ENCODE measurements around the gene NTM.

The NTM gene

DNA sequence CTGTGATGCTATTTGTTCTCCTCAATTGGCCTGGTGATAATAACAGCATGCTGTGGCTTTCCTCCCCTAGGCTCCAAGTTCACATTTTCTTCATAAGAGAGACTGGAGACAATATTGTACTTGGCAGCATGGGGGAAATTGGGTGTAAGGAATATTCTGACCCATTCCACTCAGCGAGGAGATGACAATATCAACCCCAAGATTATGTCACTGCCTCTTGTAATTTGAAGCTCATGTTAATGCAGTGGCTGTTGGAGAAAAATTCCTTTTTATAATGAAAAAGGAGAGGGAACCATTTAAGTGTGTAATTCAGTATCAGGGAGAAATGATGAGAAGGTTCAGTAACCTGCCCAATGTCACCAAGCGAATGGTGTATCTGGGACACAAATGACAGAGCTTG, 665.8 kb downstream of the NTM start:
- H3K27ac ChIP-seq (ENCODE audit: poor library complexity, severe bottlenecking): no peak overlapping the region
- DNase-seq (ENCODE audit: low spot score) (no peak), ATAC-seq (ENCODE audit: low read depth) (no peak)
- H3K9me3 ChIP-seq (ENCODE audit: severe bottlenecking): peaks cover 2% of the 10 kb centered on the region
- H3K4me3 ChIP-seq (ENCODE audit: severe bottlenecking): no peak overlapping the region
- no peaks in the 10 kb centered on the region for H3K27me3 ChIP-seq (ENCODE audit: insufficient read depth, poor library complexity, severe bottlenecking)
- peaks cover 10% of the 10 kb centered on the region for H3K4me1 ChIP-seq (ENCODE audit: insufficient read depth, poor library complexity, severe bottlenecking)
- no peak for TF ChIP-seq CTCF (IDR thresholded peaks at IDR 0.05; ENCODE audit: poor library complexity, severe bottlenecking)
- no peaks in the 10 kb centered on the region for H3K36me3 ChIP-seq (ENCODE audit: low read depth)

GRCh38 chr11:132036746-132037466, 666.5 kb downstream of the NTM start:
- Histone ChIP-seq H3K4me3 (ENCODE audit: severe bottlenecking) (no peak overlapping the region), H3K9me3 (ENCODE audit: severe bottlenecking) (peaks cover 2% of the 10 kb centered on the region), H3K36me3 (ENCODE audit: low read depth) (no peaks in the 10 kb centered on the region), H3K4me1 (ENCODE audit: insufficient read depth, poor library complexity, severe bottlenecking) (peaks cover 10% of the 10 kb centered on the region), H3K27me3 (ENCODE audit: insufficient read depth, poor library complexity, severe bottlenecking) (no peaks in the 10 kb centered on the region), H3K27ac (ENCODE audit: poor library complexity, severe bottlenecking) (no peak overlapping the region)
- no peak for ATAC-seq (ENCODE audit: low read depth)
- no peak for DNase-seq (ENCODE audit: low spot score)
- no peak for TF ChIP-seq CTCF (IDR thresholded peaks at IDR 0.05; ENCODE audit: poor library complexity, severe bottlenecking)

DNA sequence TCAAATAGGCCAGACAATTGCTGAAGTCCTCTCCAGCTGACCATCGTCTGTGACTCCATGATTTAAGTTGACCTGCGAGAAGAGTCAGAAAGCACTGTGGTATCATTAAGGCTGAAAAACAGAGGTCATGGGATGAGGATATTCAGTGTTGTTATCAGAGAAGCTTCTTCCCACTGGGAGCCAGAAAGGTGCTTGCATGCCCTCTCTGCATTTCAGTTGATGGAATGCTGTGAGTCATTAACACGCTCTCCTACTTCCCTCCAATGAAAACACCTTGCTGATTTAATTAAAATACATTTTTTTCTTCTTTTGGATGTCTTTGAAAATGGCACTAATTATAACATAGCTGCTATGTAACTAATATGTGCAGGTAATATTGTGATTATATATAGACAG, 667.0 kb downstream of the NTM start:
- H3K4me3 ChIP-seq (ENCODE audit: severe bottlenecking): no peak overlapping the region
- no peak overlapping the region for H3K27ac ChIP-seq (ENCODE audit: poor library complexity, severe bottlenecking)
- H3K9me3 ChIP-seq (ENCODE audit: severe bottlenecking): no peaks in the 10 kb centered on the region
- TF ChIP-seq CTCF (IDR thresholded peaks at IDR 0.05; ENCODE audit: poor library complexity, severe bottlenecking): no peak
- peaks cover 9% of the 10 kb centered on the region for H3K4me1 ChIP-seq (ENCODE audit: insufficient read depth, poor library complexity, severe bottlenecking)
- H3K27me3 ChIP-seq (ENCODE audit: insufficient read depth, poor library complexity, severe bottlenecking): no peaks in the 10 kb centered on the region
- DNase-seq (ENCODE audit: low spot score): no peak
- ATAC-seq (ENCODE audit: low read depth): no peak
- no peaks in the 10 kb centered on the region for H3K36me3 ChIP-seq (ENCODE audit: low read depth)

DNA sequence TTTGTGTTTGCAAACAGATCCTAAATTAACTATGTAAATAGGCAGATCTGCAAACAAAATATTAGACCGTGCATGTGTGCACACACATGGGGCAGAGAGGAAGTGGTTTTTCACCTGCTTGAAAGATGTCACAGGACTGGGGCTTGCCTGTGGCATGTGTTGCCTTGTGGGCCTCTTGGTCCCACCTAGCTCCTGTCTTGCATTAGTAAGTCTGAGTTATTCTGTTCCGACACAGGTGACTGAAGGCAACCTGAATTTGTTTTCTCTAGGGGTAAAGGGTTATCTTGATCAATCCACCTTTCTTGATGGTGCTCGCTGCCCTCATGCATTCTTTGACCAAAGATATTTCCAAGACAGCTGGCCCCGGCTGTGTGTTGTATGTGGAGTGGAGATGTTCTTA, 667.5 kb downstream of the NTM start:
- DNase-seq (ENCODE audit: low spot score) (no peak), ATAC-seq (ENCODE audit: low read depth) (no peak)
- H3K9me3 ChIP-seq (ENCODE audit: severe bottlenecking): no peaks in the 10 kb centered on the region
- peaks cover 4% of the 10 kb centered on the region for H3K4me1 ChIP-seq (ENCODE audit: insufficient read depth, poor library complexity, severe bottlenecking)
- TF ChIP-seq CTCF (IDR thresholded peaks at IDR 0.05; ENCODE audit: poor library complexity, severe bottlenecking): no peak
- H3K27ac ChIP-seq (ENCODE audit: poor library complexity, severe bottlenecking): no peak overlapping the region
- H3K36me3 ChIP-seq (ENCODE audit: low read depth): no peaks in the 10 kb centered on the region
- no peak overlapping the region for H3K4me3 ChIP-seq (ENCODE audit: severe bottlenecking)
- H3K27me3 ChIP-seq (ENCODE audit: insufficient read depth, poor library complexity, severe bottlenecking): no peaks in the 10 kb centered on the region

- no peaks in the 10 kb centered on the region for H3K9me3 ChIP-seq (ENCODE audit: severe bottlenecking)
- H3K4me1 ChIP-seq (ENCODE audit: insufficient read depth, poor library complexity, severe bottlenecking): peaks cover 4% of the 10 kb centered on the region
These were observed 669.1 kb downstream of the NTM start for GRCh38 chr11:132039521-132039920.

More at GRCh38 chr11:132039521-132039920, 669.1 kb downstream of the NTM start:
- no peak overlapping the region for H3K4me3 ChIP-seq (ENCODE audit: severe bottlenecking)
- no peak for TF ChIP-seq CTCF (IDR thresholded peaks at IDR 0.05; ENCODE audit: poor library complexity, severe bottlenecking)
- H3K27me3 ChIP-seq (ENCODE audit: insufficient read depth, poor library complexity, severe bottlenecking): no peaks in the 10 kb centered on the region
- H3K27ac ChIP-seq (ENCODE audit: poor library complexity, severe bottlenecking): no peak overlapping the region
- ATAC-seq (ENCODE audit: low read depth): no peak
- H3K36me3 ChIP-seq (ENCODE audit: low read depth): no peaks in the 10 kb centered on the region
- DNase-seq (ENCODE audit: low spot score): no peak
